ENCODE measurements around the gene TUBGCP2.

TUBGCP2 gene

GRCh38 chr10:133339708-133340380, 31.2 kb upstream of the TUBGCP2 start:
- DNase-seq: no peak

GRCh38 chr10:133338080-133339071, 29.7 kb upstream of the TUBGCP2 start:
- DNase-seq: no peak

DNA sequence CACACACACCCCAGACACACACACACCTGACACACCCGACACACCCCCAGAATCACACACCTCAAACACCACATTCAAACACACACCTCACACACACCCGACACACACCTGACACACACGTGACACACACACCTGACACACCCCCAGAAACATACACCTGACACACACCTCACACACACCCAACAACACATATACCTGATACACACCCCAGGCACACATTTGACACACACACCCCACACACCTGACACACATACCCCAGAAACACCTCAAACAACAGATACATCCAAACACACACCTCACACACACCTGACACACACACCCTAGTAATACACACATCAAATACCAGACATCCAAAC, 28.7 kb upstream of the TUBGCP2 start:
- DNase-seq: no peak

GRCh38 chr10:133336577-133337369, 28.1 kb upstream of the TUBGCP2 start, which contains the start of gene CALY:
CALY (minus strand) TSS chr10:133336896; CDS start chr10:133328989, 7,907 bp downstream.
- DNase-seq: no peak

DNA sequence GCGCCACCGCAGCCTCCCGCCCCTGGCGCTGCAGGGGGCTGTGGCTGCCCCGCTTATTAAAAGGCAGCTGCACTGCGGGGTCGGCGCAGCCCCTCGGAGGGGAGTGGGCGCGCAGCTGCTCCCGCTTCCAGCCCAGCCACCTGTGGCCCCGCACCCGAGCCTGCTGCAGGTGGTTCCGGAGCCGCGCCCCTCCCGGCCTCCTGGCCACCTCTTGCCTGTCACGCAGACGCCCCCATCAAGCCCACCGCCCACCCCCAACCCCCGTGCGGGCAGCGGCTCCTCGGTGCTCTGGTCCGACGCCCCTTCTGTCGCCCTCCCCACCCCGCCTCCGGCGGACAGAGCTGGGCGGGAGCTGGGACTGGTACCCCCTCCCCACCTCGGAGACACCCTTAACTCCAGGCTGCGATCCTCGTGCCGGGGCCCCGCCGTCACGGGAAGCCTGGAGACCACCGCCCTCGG, 27.5 kb upstream of the TUBGCP2 start:
- no peak for DNase-seq

DNA sequence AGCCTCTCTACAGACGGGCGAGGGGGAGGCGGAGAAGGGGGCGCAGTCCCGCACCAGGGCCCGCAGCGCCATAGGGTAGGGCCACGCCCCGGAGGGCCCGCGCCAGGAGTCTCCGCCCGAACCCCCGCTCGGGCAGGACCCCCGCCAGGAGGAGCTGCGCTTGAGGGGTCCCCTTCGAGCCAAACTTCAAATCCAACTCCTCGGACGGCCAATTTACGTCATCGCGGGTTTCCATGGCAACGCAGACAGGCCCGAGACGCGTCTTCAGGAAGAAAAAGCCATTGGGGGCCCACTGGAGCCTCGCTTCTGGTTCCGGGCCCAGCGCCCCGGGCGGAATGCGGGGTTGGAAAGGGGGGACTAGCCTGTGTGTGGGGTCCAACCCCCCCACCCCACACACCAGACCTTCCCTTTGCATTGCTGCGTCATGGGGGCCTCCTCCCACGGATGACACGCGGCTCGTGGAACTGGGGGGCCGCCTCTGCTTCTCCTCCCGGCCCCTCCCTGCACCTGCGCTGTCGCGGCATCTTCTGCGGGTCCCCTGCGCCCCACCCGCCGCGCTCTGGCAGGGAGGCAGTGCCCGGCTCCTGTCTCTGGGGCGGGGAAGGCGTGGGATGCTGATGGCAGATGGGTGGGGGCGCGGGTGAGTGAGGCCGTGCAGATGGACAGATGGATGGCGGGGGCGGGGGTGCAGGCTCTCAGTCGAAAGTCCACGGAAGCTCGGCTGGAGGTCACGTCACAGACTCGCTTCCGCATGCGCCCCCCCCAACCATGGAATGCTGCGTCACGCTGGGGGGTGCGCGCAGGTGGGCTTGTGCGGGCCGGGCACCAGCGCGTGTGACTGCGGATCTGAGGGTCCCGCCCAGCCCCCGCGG, 26.8 kb upstream of the TUBGCP2 start:
- no peak for DNase-seq

DNA sequence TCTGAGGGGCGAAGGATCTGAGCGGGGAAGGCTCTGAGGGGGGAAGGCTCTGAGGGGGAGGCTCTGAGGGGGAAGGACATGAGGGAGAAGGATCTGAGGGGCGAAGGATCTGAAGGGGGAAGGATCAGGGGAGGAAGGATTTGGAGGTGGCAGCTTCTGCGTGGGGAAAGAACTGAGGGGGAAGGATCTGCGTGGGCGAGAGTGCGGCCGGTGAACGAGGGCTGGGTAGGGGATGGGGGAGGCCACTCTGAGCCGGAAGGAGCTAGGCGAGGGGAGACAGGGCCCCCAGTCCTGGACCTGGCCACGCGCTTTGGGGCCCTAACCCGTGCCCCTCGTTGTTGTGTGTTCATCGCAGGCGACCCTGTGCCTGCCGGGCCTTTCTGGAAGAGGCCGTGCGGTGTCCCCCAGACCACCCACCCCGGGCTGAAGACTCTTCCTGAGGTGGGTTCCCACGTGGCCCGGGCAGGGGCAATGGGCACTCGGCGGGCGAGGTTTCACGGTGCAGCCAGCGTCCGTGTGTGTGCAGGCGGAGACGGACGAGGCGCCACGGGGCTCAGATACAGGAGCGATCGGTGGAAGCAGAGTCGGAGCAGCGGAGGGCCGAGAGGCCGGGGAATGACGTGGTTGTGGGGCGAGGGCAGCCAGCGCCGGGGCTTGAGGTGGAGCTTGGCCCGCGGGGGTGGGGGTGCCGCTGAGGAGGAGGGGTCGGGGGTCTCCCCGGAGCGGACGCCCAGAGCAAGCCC, 26.0 kb upstream of the TUBGCP2 start:
- no peak for DNase-seq

GRCh38 chr10:133332936-133333699, 24.4 kb upstream of the TUBGCP2 start:
- DNase-seq: no peak

GRCh38 chr10:133329491-133330202, 21.0 kb upstream of the TUBGCP2 start:
- DNase-seq: no peak

- DNase-seq: no peak
Measured at GRCh38 chr10:133328358-133329343, 20.0 kb upstream of the TUBGCP2 start.

DNA sequence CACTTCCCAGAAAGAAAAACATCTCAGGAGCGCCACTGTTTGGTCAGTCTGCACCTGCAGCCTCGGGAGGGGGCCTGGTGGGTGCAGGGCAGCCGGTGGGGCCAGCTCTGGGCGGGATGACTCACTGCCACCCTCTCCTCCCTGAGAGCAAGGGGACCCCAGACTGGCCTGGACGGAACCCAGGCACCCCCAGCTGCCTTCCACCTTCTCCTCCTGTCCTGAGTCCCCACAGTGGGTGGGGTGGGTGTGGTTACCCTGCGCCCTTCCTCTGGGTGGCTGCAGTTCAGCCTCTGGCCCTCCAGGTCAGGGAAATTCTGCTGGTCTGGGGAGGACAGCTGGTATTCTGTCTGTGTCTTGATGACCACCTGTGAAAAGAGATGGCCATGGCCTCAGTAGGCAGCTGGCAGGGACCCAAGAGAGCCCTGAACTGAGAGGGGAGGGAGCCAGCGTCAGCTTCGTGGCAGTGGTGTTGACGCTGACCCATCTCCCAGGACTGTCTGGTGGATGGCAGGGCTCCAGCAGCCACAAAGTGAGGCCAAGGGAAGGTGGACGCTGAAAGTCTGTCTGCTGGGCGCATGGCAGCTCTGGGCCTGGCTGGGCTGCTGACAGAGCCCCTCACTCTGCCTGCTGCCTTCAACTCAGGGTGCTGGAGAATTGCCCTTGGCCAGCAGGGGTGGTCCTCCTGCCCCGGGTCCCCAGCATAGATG, 19.1 kb upstream of the TUBGCP2 start:
- DNase-seq: no peak

DNA sequence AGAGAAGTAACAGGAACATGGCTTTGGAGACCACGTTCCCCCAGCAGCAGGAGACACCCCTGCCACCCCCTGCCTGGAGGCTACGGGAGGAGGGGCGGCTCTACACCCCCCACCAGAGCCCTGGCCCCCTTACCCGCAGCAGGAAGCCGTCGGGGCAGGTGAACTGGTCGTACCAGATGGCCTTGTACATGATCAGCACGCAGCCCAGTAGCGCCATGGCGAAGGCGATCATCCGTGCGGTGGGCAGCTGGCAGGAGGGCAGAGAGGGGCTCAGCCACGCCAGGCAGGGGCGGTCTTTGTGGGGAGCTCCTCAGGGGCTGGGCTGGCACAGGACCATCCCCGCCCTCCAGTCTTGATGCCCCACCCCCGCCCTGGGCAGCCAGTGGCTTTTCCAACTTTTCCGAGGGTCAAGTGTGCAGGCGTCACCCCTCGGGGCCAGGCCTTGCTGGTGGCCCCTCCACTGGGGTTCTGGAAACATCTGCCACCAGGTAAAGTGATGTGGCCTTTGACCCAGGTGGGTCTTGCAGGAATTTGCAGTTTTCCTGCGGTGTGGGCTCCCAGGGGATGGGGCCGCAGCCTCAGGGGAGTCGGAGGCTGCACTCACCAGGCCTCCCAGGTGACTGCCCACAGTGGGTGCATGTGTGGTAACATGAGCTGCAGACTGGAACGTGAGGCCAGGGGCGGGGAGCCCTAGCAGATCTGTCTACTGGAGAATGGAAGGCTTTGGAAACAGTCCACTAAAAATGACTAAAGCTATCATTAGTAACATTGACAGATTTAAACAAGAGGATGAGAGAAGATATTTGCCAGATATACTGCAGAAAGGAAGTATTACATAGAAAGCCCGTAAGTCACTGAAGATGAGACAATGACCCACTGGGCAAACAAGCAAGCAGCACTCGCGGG, 18.3 kb upstream of the TUBGCP2 start:
- no peak for DNase-seq

GRCh38 chr10:133326223-133326551, 17.5 kb upstream of the TUBGCP2 start:
- DNase-seq: no peak

GRCh38 chr10:133325440-133326222, 17.0 kb upstream of the TUBGCP2 start:
- DNase-seq: no peak

- no peak for DNase-seq
Measured at GRCh38 chr10:133324857-133325260, 16.2 kb upstream of the TUBGCP2 start.

DNA sequence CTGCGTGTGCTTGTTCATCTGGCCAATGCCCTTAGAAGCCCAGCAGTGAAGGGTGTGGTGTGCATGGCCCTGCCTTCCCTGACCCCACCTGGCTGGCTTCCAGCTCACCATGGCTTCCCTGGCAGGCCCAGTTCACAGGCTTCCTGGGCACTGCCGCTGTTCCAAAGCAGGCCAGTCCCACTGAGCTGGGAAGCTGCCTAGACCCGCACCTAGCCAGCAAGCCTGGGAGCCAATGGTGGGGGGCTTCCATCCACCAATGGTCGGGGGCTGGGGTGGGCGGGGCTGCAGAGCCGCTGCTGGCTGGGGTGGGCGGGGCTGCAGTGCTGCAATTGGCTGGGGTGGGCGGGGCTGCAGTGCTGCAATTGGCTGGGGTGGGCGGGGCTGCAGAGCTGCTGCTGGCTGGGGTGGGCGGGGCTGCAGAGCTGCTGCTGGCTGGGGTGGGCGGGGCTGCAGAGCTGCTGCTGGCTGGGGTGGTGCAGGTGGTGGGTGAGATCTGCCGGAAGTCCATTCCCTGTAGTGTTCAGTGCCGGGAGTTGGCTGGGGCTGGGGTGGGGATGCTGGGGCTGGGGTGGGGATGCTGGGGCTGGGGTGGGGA, 15.6 kb upstream of the TUBGCP2 start:
- DNase-seq: no peak

All from NCI-H524 treated with DMSO at 0.1 percent for 48 hours (cell line).